ACHN (cell line): ENCODE measurements around the gene CPSF7.
A peak's percentile ranks its signal among the peaks of the same experiment; 100 is the strongest.
"Not testable (repeated sequence)": the region's sequence is repeated elsewhere in the genome, so short reads cannot be mapped to it uniquely, and the experiment has no call there.

ENCODE experiments used
- DNase-seq: peaks from one replicate; pipeline ENCODE4 v3.0.0-alpha.2; 2015
- in situ Hi-C: cut with HindIII; loops from 2 replicates; pipeline ENCODE4 v1.10.0; 2017; ENCODE audit warnings: low sequenced_read_pairs, low pct_ligation_motif_present, low pct_unique_long_range_greater_than_20kb

CPSF7 gene

GRCh38 chr11:61446211-61446651 is 16.5 kb upstream of the CPSF7 start:
- peak; percentile 91 for DNase-seq

GRCh38 chr11:61445516-61445915 is 15.7 kb upstream of the CPSF7 start:
- no peak for DNase-seq
- in situ Hi-C loops, result no loop called here

More at GRCh38 chr11:61446211-61446651, 16.5 kb upstream of the CPSF7 start:
- in situ Hi-C loops, result no loop called here

GRCh38 chr11:61442616-61443015 is 12.8 kb upstream of the CPSF7 start:
- DNase-seq, result no peak
- in situ Hi-C loops, result no loop called here

GRCh38 chr11:61439615-61440014 is 9.8 kb upstream of the CPSF7 start:
- no peak for DNase-seq
- in situ Hi-C loops, result no loop called here

GRCh38 chr11:61437496-61437895 is 7.7 kb upstream of the CPSF7 start:
- DNase-seq, result no peak
- in situ Hi-C loops, result no loop called here

- DNase-seq, in situ Hi-C loops: not testable (repeated sequence)
Observed at GRCh38 chr11:61430839-61431238, 1.1 kb upstream of the CPSF7 start.

- in situ Hi-C loops, result no loop called here
- DNase-seq, result peak; percentile 67
Observed at GRCh38 chr11:61429346-61429690, 457 bp downstream of the CPSF7 start.

- no peak for DNase-seq
- in situ Hi-C loops, result no loop called here
Observed at GRCh38 chr11:61425367-61426131, 4.2 kb downstream of the CPSF7 start.

GRCh38 chr11:61422226-61422625 is 7.5 kb downstream of the CPSF7 start:
- DNase-seq, result no peak

GRCh38 chr11:61418136-61418535 is 11.6 kb downstream of the CPSF7 start:
- no peak for DNase-seq
- in situ Hi-C loops, result no loop called here

More at GRCh38 chr11:61422226-61422625, 7.5 kb downstream of the CPSF7 start:
- in situ Hi-C loops, result no loop called here

GRCh38 chr11:61417670-61418069 is 12.1 kb downstream of the CPSF7 start:
- in situ Hi-C loops, result no loop called here
- no peak for DNase-seq

GRCh38 chr11:61416941-61417340 is 12.8 kb downstream of the CPSF7 start:
- in situ Hi-C loops, result no loop called here

GRCh38 chr11:61415381-61415780 is 14.4 kb downstream of the CPSF7 start:
- DNase-seq, result no peak
- in situ Hi-C loops, result no loop called here

More at GRCh38 chr11:61416941-61417340, 12.8 kb downstream of the CPSF7 start:
- DNase-seq, result no peak

GRCh38 chr11:61414547-61414946 is 15.2 kb downstream of the CPSF7 start:
- in situ Hi-C loops, result no loop called here
- DNase-seq, result no peak

GRCh38 chr11:61413496-61413895 is 16.3 kb downstream of the CPSF7 start:
- no peak for DNase-seq
- in situ Hi-C loops, result no loop called here

- no peak for DNase-seq
- in situ Hi-C loops, result no loop called here
Observed at GRCh38 chr11:61411589-61411988, 18.2 kb downstream of the CPSF7 start.

- no peak for DNase-seq
- in situ Hi-C loops, result no loop called here
Observed at GRCh38 chr11:61406991-61407728, 22.6 kb downstream of the CPSF7 start.

- in situ Hi-C loops, result no loop called here
- DNase-seq, result no peak
Observed at GRCh38 chr11:61406067-61406466, 23.7 kb downstream of the CPSF7 start.

- in situ Hi-C loops, result no loop called here
- no peak for DNase-seq
Observed at GRCh38 chr11:61404641-61405040, 25.1 kb downstream of the CPSF7 start.

GRCh38 chr11:61404103-61404502 is 25.7 kb downstream of the CPSF7 start:
- in situ Hi-C loops, result no loop called here
- DNase-seq, result no peak
